OCI-LY7 (cell line): ENCODE measurements around the gene ENKUR. TPM values are rescaled to one million over a fixed set of nuclear protein-coding genes. Genes with fewer than 3 reads are reported as not detected.
"Not testable (repeated sequence)": the region's sequence is repeated elsewhere in the genome, so short reads cannot be mapped to it uniquely, and the experiment has no call there.

Source experiments
- BruUV-seq: library from RNA; stranded (reverse); fragments of 400-500 nt; replicated peaks from 2 replicates; lab custom pipeline; 2021; lab: Mats Ljungman, UMichigan
- CTCF ChIA-PET: fragments of 300-600 bp; sonication (Branson Sonifier 250); formaldehyde crosslinking; loops from one replicate; lab custom pipeline; 2022; ENCODE audit warnings: antibody characterized with exemption; ENCODE audit not compliant: unreplicated experiment; lab: Charles Lee
- POLR2A ChIA-PET: fragments of 300-600 bp; sonication (Branson Sonifier 250); formaldehyde crosslinking; loops from one replicate; lab custom pipeline; 2022; ENCODE audit warnings: antibody characterized with exemption; lab: Charles Lee
- DNase-seq: peaks from one replicate; pipeline ENCODE4 v3.0.0-alpha.2; 2015; ENCODE audit warnings: low spot score
- H2AFZ ChIP-seq: fragments of 200-600 bp; sonication (generic), shearing (Covaris generic); 2 replicates; pipeline ENCODE4 v1.6.1; 2014; ENCODE audit warnings: mild to moderate bottlenecking, antibody characterized with exemption, low read length, moderate library complexity
- H3K27ac ChIP-seq: fragments of 200-600 bp; sonication (generic); 2 replicates; pipeline ENCODE4 v1.5.1; 2014; ENCODE audit warnings: mixed run types, low read depth, mild to moderate bottlenecking, moderate library complexity, low read length, inconsistent platforms; ENCODE audit not compliant: poor library complexity, severe bottlenecking
- H3K36me3 ChIP-seq: fragments of 200-600 bp; sonication (generic); 2 replicates; pipeline ENCODE4 v1.6.1; 2014; ENCODE audit warnings: mild to moderate bottlenecking, antibody characterized with exemption, low read length, moderate library complexity, mixed read lengths; ENCODE audit not compliant: insufficient read depth
- H3K4me1 ChIP-seq: fragments of 200-600 bp; sonication (generic); 2 replicates; pipeline ENCODE4 v1.5.1; 2014; ENCODE audit warnings: mild to moderate bottlenecking, low read length; ENCODE audit not compliant: insufficient read depth, poor library complexity, severe bottlenecking
- H3K4me2 ChIP-seq: fragments of 200-600 bp; sonication (generic); 2 replicates; pipeline ENCODE4 v1.6.1; 2014; ENCODE audit warnings: mild to moderate bottlenecking, low read length
- H3K4me3 ChIP-seq: fragments of 200-600 bp; sonication (generic); 2 replicates; pipeline ENCODE4 v1.5.1; 2014; ENCODE audit warnings: mild to moderate bottlenecking, low read depth, low read length; ENCODE audit not compliant: poor library complexity, severe bottlenecking
- H3K79me2 ChIP-seq: fragments of 200-600 bp; sonication (generic); 2 replicates; pipeline ENCODE4 v1.6.1; 2016; ENCODE audit warnings: low read depth, mild to moderate bottlenecking, low read length, moderate library complexity, mixed read lengths; ENCODE audit not compliant: insufficient read depth
- H3K9me2 ChIP-seq: fragments of 200-600 bp; sonication (generic); 2 replicates; pipeline ENCODE4 v1.6.1; 2016; ENCODE audit warnings: mild to moderate bottlenecking, low read length, mixed read lengths; ENCODE audit not compliant: insufficient read depth
- H3K9me3 ChIP-seq: fragments of 200-600 bp; sonication (generic); 2 replicates; pipeline ENCODE4 v1.6.1; 2014; ENCODE audit warnings: mild to moderate bottlenecking, mixed run types, low read length, mixed read lengths
- H4K20me1 ChIP-seq: fragments of 200-600 bp; sonication (generic); 2 replicates; pipeline ENCODE4 v1.6.1; 2014; ENCODE audit warnings: mild to moderate bottlenecking, antibody characterized with exemption, low read length, moderate library complexity, mixed read lengths; ENCODE audit not compliant: insufficient read depth
- CTCF ChIP-seq: fragments of 200-600 bp; sonication (generic); conservative IDR thresholded peaks from 2 replicates; pipeline ENCODE4 v1.5.1; 2014; ENCODE audit warnings: mild to moderate bottlenecking, antibody characterized with exemption, low read length, moderate library complexity, mixed read lengths
- EZH2phosphoT487 ChIP-seq: fragments of 200-600 bp; sonication (generic); IDR thresholded peaks from 2 replicates; pipeline ENCODE4 v1.6.1; 2018; ENCODE audit warnings: low read depth, borderline replicate concordance, mild to moderate bottlenecking, mixed run types, antibody characterized with exemption, low read length, moderate library complexity, mixed read lengths
- intact Hi-C: fragments of 100-400 bp; cut with micrococcal nuclease; formaldehyde crosslinking; loops from one replicate; pipeline ENCODE4 v1.10.0; 2022; ENCODE audit not compliant: unreplicated experiment
- total RNA-seq, 2 experiments: library from RNA; depleted of rRNA in 1 of 2; stranded (reverse); fragments of >200 nt in 1 of 2; shearing (Covaris generic) in 1 of 2; gene quantifications; 2 replicates each; pipeline ENCODE4 v1.2.3, GENCODE V29; 2014 to 2022

The ENKUR gene
- total RNA-seq, 2 experiments from 2014 or later, result not detected

DNA sequence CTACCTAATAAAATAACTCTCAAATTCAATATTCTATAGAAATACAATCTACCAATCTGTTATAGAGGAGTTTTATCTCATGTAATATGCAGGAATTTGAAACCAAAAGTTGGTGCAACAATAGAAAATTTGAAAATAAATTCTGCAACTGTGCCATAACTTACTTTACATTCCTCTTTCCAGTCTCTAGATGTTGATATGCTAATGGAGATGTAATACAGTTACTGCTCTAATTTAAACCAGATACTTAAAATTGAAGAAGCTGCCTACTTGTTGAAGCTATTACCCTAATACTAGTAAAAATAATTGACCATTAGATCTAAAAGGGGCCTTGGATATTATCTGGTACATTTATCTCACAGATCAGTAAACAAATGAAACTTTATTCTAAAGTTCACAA is 1.4 kb downstream of the ENKUR start:
- Histone ChIP-seq H3K9me3 (no peaks in the 10 kb centered on the region), H3K4me3 (no peak overlapping the region), H3K27ac (no peak overlapping the region), H3K36me3 (no peaks in the 10 kb centered on the region), H3K79me2 (peaks cover 15% of the 10 kb centered on the region; the same call in 1 of the 2 replicates), H3K4me2 (no peak overlapping the region), H4K20me1 (no peaks in the 10 kb centered on the region), H3K9me2 (no peaks in the 10 kb centered on the region), H2AFZ (no peak overlapping the region), H3K4me1 (peaks cover 19% of the 10 kb centered on the region)
- no peak for DNase-seq
- BruUV-seq, result no TSS peak
- ChIA-PET CTCF (no interaction called here), POLR2A (interaction anchor here (0.6 kb wide), 2 partner anchors 92 to 390 kb away, joined by 4 to 8 read pairs; no protein-coding TSS in a partner anchor)
- intact Hi-C loops, result loop anchor here (10.0 kb wide), 1 partner anchor 370 kb away; no protein-coding TSS in a partner anchor
- TF ChIP-seq EZH2phosphoT487 (no peak), CTCF (no peak)

DNA sequence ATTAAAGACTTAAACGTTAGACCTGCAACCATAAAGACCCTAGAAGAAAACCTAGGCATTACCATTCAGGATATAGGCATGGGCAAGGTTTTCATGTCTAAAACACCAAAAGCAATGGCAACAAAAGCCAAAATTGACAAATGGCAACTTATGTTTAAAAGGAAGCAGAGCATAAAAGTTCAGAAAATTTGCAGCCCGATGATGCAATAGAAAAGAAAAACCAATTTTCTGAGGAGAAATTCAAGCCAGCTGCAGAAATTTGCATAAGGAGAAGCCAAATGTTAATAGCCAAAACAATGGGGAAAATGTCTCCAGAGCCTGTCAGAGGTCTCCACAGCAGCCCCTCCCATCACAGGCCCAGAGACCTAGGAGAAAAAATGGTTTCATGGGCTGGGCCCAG is 4.4 kb downstream of the ENKUR start:
- H3K4me1 ChIP-seq, H2AFZ ChIP-seq, H3K27ac ChIP-seq, H3K9me2 ChIP-seq, H3K9me3 ChIP-seq, BruUV-seq, H3K36me3 ChIP-seq, H3K79me2 ChIP-seq, H3K4me2 ChIP-seq, CTCF ChIA-PET, H3K4me3 ChIP-seq, H4K20me1 ChIP-seq, DNase-seq, POLR2A ChIA-PET: not testable (repeated sequence)
- intact Hi-C loops, result loop anchor here (10.0 kb wide), 1 partner anchor 367 kb away; no protein-coding TSS in a partner anchor

GRCh38 chr10:24998044-24998443 is 17.9 kb downstream of the ENKUR start:
- ChIA-PET POLR2A (interaction anchor here (0.6 kb wide), 1 partner anchor 162 kb away, joined by 3 read pairs; no protein-coding TSS in a partner anchor), CTCF (no interaction called here)
- no peak overlapping the region for H3K4me3 ChIP-seq
- no peaks in the 10 kb centered on the region for H3K4me1 ChIP-seq
- no peak overlapping the region for H3K4me2 ChIP-seq
- no peaks in the 10 kb centered on the region for H3K36me3 ChIP-seq
- no peaks in the 10 kb centered on the region for H3K79me2 ChIP-seq
- no peak overlapping the region for H2AFZ ChIP-seq
- intact Hi-C loops, result no loop called here
- no peak for DNase-seq
- BruUV-seq, result no TSS peak
- H3K27ac ChIP-seq, result no peak overlapping the region
- no peak for TF ChIP-seq CTCF
- peaks cover 6% of the 10 kb centered on the region; the same call in 1 of the 2 replicates for H3K9me3 ChIP-seq
- H3K9me2 ChIP-seq, result no peaks in the 10 kb centered on the region
- H4K20me1 ChIP-seq, result no peaks in the 10 kb centered on the region
